ENCODE results near the gene RGS17.

- TF ChIP-seq RAD21 (IDR thresholded peaks at IDR 0.05; ENCODE audit: low read depth) (no peak), CEBPB (IDR thresholded peaks at IDR 0.05) (no peak), TAF1 (IDR thresholded peaks at IDR 0.05; ENCODE audit: low read depth) (no peak), TCF12 (IDR thresholded peaks at IDR 0.05; ENCODE audit: low read depth) (no peak), FOXM1 (IDR thresholded peaks at IDR 0.05; ENCODE audit: borderline replicate concordance, low read depth) (no peak)
These were observed at the start of gene RGS17 for GRCh38 chr6:153131037-153131981.
